IPS-15b (cell line): ENCODE data around the gene BMP7.

Experiments used
- H3K27me3 ChIP-seq: one replicate; pipeline ENCODE4 v1.6.1; 2013; ENCODE audit warnings: low read length; ENCODE audit not compliant: control insufficient read depth, insufficient read depth
- H3K36me3 ChIP-seq: one replicate; pipeline ENCODE4 v1.6.1; 2013; ENCODE audit warnings: low read length; ENCODE audit not compliant: control insufficient read depth, insufficient read depth
- H3K4me1 ChIP-seq: one replicate; pipeline ENCODE4 v1.6.1; 2013; ENCODE audit warnings: mild to moderate bottlenecking, low read length; ENCODE audit not compliant: control insufficient read depth, insufficient read depth
- H3K4me3 ChIP-seq: one replicate; pipeline ENCODE4 v1.5.1; 2013; ENCODE audit warnings: low read depth, low read length
- H3K9ac ChIP-seq: one replicate; pipeline ENCODE4 v1.6.1; 2013; ENCODE audit warnings: low read depth, mild to moderate bottlenecking, low read length
- H3K9me3 ChIP-seq: one replicate; pipeline ENCODE4 v1.6.1; 2013; ENCODE audit warnings: mild to moderate bottlenecking, low read length; ENCODE audit not compliant: control insufficient read depth, insufficient read depth

The BMP7 gene

GRCh38 chr20:57131077-57131476 lies 135.4 kb downstream of the BMP7 start:
- no peaks in the 10 kb centered on the region for H3K36me3 ChIP-seq
- no peaks in the 10 kb centered on the region for H3K9me3 ChIP-seq
- no peaks in the 10 kb centered on the region for H3K27me3 ChIP-seq
- H3K9ac ChIP-seq = no peak overlapping the region
- no peak overlapping the region for H3K4me3 ChIP-seq
- H3K4me1 ChIP-seq = no peaks in the 10 kb centered on the region

GRCh38 chr20:57130160-57130772 lies 136.2 kb downstream of the BMP7 start:
- no peak overlapping the region for H3K4me3 ChIP-seq
- H3K36me3 ChIP-seq = no peaks in the 10 kb centered on the region
- H3K9me3 ChIP-seq = no peaks in the 10 kb centered on the region
- no peaks in the 10 kb centered on the region for H3K27me3 ChIP-seq
- no peaks in the 10 kb centered on the region for H3K4me1 ChIP-seq
- H3K9ac ChIP-seq = no peak overlapping the region

GRCh38 chr20:57129303-57129702 lies 137.1 kb downstream of the BMP7 start:
- no peaks in the 10 kb centered on the region for H3K9me3 ChIP-seq
- no peaks in the 10 kb centered on the region for H3K36me3 ChIP-seq
- no peaks in the 10 kb centered on the region for H3K27me3 ChIP-seq
- H3K4me3 ChIP-seq = no peak overlapping the region
- peaks cover 3% of the 10 kb centered on the region for H3K4me1 ChIP-seq
- no peak overlapping the region for H3K9ac ChIP-seq

GRCh38 chr20:57128044-57128757 lies 138.2 kb downstream of the BMP7 start:
- Histone ChIP-seq H3K9me3 (no peaks in the 10 kb centered on the region), H3K4me1 (peaks cover 3% of the 10 kb centered on the region), H3K9ac (no peak overlapping the region), H3K4me3 (no peak overlapping the region), H3K27me3 (no peaks in the 10 kb centered on the region), H3K36me3 (no peaks in the 10 kb centered on the region)

GRCh38 chr20:57126481-57127092 lies 139.9 kb downstream of the BMP7 start:
- H3K36me3 ChIP-seq = no peaks in the 10 kb centered on the region
- H3K27me3 ChIP-seq = no peaks in the 10 kb centered on the region
- H3K4me1 ChIP-seq = peaks cover 3% of the 10 kb centered on the region
- H3K9me3 ChIP-seq = no peaks in the 10 kb centered on the region
- no peak overlapping the region for H3K4me3 ChIP-seq
- H3K9ac ChIP-seq = no peak overlapping the region

- no peaks in the 10 kb centered on the region for H3K27me3 ChIP-seq
- no peak overlapping the region for H3K9ac ChIP-seq
- no peaks in the 10 kb centered on the region for H3K9me3 ChIP-seq
- no peaks in the 10 kb centered on the region for H3K36me3 ChIP-seq
- H3K4me3 ChIP-seq = no peak overlapping the region
- H3K4me1 ChIP-seq = peaks cover 3% of the 10 kb centered on the region
These were observed 141.5 kb downstream of the BMP7 start for GRCh38 chr20:57124800-57125517.

DNA sequence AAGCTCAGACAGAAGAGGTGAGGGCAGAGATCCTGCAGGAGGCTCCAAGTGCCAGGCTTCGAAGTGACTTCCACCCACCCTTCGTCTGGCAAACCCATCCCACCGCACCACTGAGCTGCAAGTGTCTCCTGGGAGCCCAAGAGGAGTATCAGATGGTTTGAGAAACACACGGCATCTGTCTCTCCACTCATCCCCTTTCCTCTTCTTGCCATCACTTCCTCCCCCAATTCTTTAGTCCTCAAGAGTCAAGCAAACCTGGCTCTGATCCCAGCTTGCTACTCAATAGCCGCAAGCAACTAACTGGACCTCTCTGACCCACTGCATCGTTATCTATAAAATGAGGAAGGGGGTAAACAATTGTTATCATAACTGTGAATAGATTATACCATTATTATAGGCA lies 142.1 kb downstream of the BMP7 start:
- Histone ChIP-seq H3K9ac (no peak overlapping the region), H3K27me3 (no peaks in the 10 kb centered on the region), H3K4me3 (no peak overlapping the region), H3K36me3 (no peaks in the 10 kb centered on the region), H3K9me3 (no peaks in the 10 kb centered on the region), H3K4me1 (peaks cover 3% of the 10 kb centered on the region)

GRCh38 chr20:57123504-57123903 lies 142.9 kb downstream of the BMP7 start:
- H3K9me3 ChIP-seq = no peaks in the 10 kb centered on the region
- no peak overlapping the region for H3K4me3 ChIP-seq
- H3K9ac ChIP-seq = no peak overlapping the region
- H3K27me3 ChIP-seq = no peaks in the 10 kb centered on the region
- H3K4me1 ChIP-seq = peaks cover 3% of the 10 kb centered on the region
- H3K36me3 ChIP-seq = no peaks in the 10 kb centered on the region

DNA sequence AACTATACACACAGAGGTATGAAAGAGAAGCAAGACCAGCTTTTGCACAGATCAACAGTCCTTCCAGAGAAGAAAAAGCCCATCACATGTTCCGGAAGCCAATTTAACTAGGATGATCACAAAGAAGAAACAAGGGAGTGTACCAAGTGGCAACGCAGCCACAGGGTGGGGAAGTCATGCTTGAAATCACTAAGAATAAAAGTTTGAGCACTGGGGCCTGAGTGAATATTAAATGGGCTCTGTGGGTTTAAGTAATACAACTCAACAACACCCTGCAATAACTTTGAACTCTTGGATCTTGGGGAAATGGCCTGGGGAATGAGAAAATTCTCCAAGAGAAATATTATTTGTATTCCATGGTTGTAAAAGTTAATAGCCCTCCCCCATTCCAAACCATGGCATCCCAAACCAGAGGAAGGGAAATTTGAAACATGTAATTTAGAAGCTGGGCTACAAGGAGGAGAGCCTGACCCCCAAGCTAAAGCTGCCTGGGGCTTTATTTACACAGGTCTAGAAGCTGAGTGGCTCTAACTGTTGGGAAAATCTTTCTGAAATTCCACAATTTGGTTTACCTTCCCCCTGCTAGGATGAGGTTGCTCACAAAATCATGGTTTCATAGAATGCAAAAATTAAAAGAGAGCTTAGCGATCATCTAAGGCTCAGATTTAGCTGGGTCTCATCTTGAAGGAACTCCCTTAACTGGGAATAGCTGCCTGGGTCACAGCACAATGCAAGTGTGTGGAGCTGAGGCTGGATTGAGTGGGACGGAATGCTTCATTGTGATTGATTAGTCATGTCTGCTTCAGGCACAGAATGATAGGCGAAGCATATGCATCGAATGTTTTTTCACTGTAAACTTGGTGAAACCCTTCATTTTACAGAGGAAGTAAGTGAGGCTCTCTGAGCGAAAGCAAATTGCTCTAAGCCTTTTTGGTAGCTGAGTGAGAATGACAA lies 143.6 kb downstream of the BMP7 start:
- H3K4me3 ChIP-seq = no peak overlapping the region
- no peak overlapping the region for H3K9ac ChIP-seq
- peaks cover 3% of the 10 kb centered on the region for H3K4me1 ChIP-seq
- H3K9me3 ChIP-seq = no peaks in the 10 kb centered on the region
- H3K36me3 ChIP-seq = no peaks in the 10 kb centered on the region
- H3K27me3 ChIP-seq = no peaks in the 10 kb centered on the region

DNA sequence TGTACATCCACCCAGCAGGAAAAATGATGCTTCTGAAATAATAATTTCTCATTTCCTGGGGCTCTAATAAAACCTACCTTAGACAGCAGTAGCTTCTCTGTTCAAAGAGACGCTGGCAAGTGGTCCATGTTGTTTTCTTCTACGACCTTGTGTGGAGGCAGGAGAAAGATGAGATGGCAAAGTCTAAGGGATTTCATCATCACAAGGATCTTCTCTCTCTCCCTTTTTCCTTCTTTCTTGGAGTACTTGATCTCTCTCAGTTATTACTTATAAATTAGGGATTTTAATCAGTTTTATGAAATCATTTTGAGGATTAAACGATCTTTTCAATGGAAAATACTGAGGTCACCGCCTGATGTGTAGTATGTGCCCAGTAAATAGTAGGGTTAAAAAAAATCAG lies 147.5 kb downstream of the BMP7 start:
- Histone ChIP-seq H3K9me3 (no peaks in the 10 kb centered on the region), H3K36me3 (no peaks in the 10 kb centered on the region), H3K9ac (no peak overlapping the region), H3K4me1 (no peaks in the 10 kb centered on the region), H3K4me3 (no peak overlapping the region), H3K27me3 (no peaks in the 10 kb centered on the region)
